Endothelial cell of umbilical vein (primary cell): ENCODE results near the gene HECA.

Experiments
- CTCF ChIP-seq, 2 donors: IDR thresholded peaks; 1 replicate in 1 of 2; 2 replicates in 1 of 2; pipeline ENCODE4 v1.5.1; 2011; ENCODE audit warnings: low read length in 2 of 2, mild to moderate bottlenecking in 2 of 2, moderate library complexity in 2 of 2, control low read depth in 1 of 2, inconsistent platforms in 1 of 2, low read depth in 1 of 2; ENCODE audit not compliant: insufficient read depth in 1 of 2; ENCODE audit errors: extremely low read depth in 1 of 2
- EZH2 ChIP-seq: IDR thresholded peaks from 2 replicates; pipeline ENCODE4 v1.6.1; 2012; ENCODE audit warnings: borderline replicate concordance, low read depth, mild to moderate bottlenecking, moderate library complexity, low read length, inconsistent platforms; ENCODE audit not compliant: severe bottlenecking
- MAX ChIP-seq: IDR thresholded peaks from 2 replicates; pipeline ENCODE4 v1.6.1; 2011; ENCODE audit not compliant: insufficient read depth, insufficient read length
- POLR2A ChIP-seq: IDR thresholded peaks from 2 replicates; pipeline ENCODE4 v1.6.1; 2012; ENCODE audit warnings: low read depth, mild to moderate bottlenecking, control low read depth, low read length
- POLR2AphosphoS5 ChIP-seq: IDR thresholded peaks from 2 replicates; pipeline ENCODE4 v1.6.1; 2012; ENCODE audit warnings: low read depth, mild to moderate bottlenecking, control low read depth, low read length, moderate library complexity; ENCODE audit not compliant: insufficient read depth

GRCh38 chr6:139189665-139190064 is 54.8 kb downstream of the HECA start:
- TF ChIP-seq POLR2AphosphoS5, result no peak
- no peak for TF ChIP-seq CTCF (IDR thresholded peaks at IDR 0.05; ENCODE audit: extremely low read depth in 1 of 2, insufficient read depth in 1 of 2, low read depth in 1 of 2, low read length in 2 of 2)
- no peak for TF ChIP-seq POLR2A
- no peak for TF ChIP-seq MAX
- no peak for TF ChIP-seq EZH2
